ENCODE data around the gene KSR2. TPM values are rescaled to one million over a fixed set of nuclear protein-coding genes. Genes with fewer than 3 reads are reported as not detected.

Gene KSR2
- total RNA-seq, 1 experiment from 2014 or later, result 0.14 TPM

GRCh38 chr12:117459229-117459628 is 509.6 kb downstream of the KSR2 start:
- DNase-seq (ENCODE audit: low read depth), result no peak
- in situ Hi-C loops (cut with HindIII; ENCODE audit: low pct_unique_long_range_greater_than_20kb, low sequenced_read_pairs), result no loop called here

GRCh38 chr12:117457189-117457588 is 511.6 kb downstream of the KSR2 start:
- in situ Hi-C loops (cut with HindIII; ENCODE audit: low pct_unique_long_range_greater_than_20kb, low sequenced_read_pairs), result no loop called here
- no peak for DNase-seq (ENCODE audit: low read depth)

GRCh38 chr12:117456076-117456475 is 512.7 kb downstream of the KSR2 start:
- in situ Hi-C loops (cut with HindIII; ENCODE audit: low pct_unique_long_range_greater_than_20kb, low sequenced_read_pairs), result no loop called here
- no peak for DNase-seq (ENCODE audit: low read depth)

- DNase-seq (ENCODE audit: low read depth), result no peak
- in situ Hi-C loops (cut with HindIII; ENCODE audit: low pct_unique_long_range_greater_than_20kb, low sequenced_read_pairs), result no loop called here
Observed at GRCh38 chr12:117453961-117454360, 514.8 kb downstream of the KSR2 start.

GRCh38 chr12:117452112-117452511 is 516.7 kb downstream of the KSR2 start:
- no peak for DNase-seq (ENCODE audit: low read depth)
- in situ Hi-C loops (cut with HindIII; ENCODE audit: low pct_unique_long_range_greater_than_20kb, low sequenced_read_pairs), result no loop called here

GRCh38 chr12:117450209-117450608 is 518.6 kb downstream of the KSR2 start:
- in situ Hi-C loops (cut with HindIII; ENCODE audit: low pct_unique_long_range_greater_than_20kb, low sequenced_read_pairs), result no loop called here
- no peak for DNase-seq (ENCODE audit: low read depth)

GRCh38 chr12:117447665-117448366 is 521.0 kb downstream of the KSR2 start:
- no peak for DNase-seq (ENCODE audit: low read depth)
- in situ Hi-C loops (cut with HindIII; ENCODE audit: low pct_unique_long_range_greater_than_20kb, low sequenced_read_pairs), result no loop called here

- no peak for DNase-seq (ENCODE audit: low read depth)
- in situ Hi-C loops (cut with HindIII; ENCODE audit: low pct_unique_long_range_greater_than_20kb, low sequenced_read_pairs), result no loop called here
Observed at GRCh38 chr12:117444781-117445180, 524.0 kb downstream of the KSR2 start.

- in situ Hi-C loops (cut with HindIII; ENCODE audit: low pct_unique_long_range_greater_than_20kb, low sequenced_read_pairs), result no loop called here
- no peak for DNase-seq (ENCODE audit: low read depth)
Observed at GRCh38 chr12:117441751-117442150, 527.0 kb downstream of the KSR2 start.

- in situ Hi-C loops (cut with HindIII; ENCODE audit: low pct_unique_long_range_greater_than_20kb, low sequenced_read_pairs), result no loop called here
- DNase-seq (ENCODE audit: low read depth), result no peak
Observed at GRCh38 chr12:117440384-117440783, 528.4 kb downstream of the KSR2 start.

GRCh38 chr12:117439531-117440001 is 529.2 kb downstream of the KSR2 start:
- in situ Hi-C loops (cut with HindIII; ENCODE audit: low pct_unique_long_range_greater_than_20kb, low sequenced_read_pairs), result no loop called here
- no peak for DNase-seq (ENCODE audit: low read depth)

GRCh38 chr12:117438809-117439208 is 530.0 kb downstream of the KSR2 start:
- DNase-seq (ENCODE audit: low read depth), result no peak
- in situ Hi-C loops (cut with HindIII; ENCODE audit: low pct_unique_long_range_greater_than_20kb, low sequenced_read_pairs), result no loop called here

- DNase-seq (ENCODE audit: low read depth), result no peak
- in situ Hi-C loops (cut with HindIII; ENCODE audit: low pct_unique_long_range_greater_than_20kb, low sequenced_read_pairs), result no loop called here
Observed at GRCh38 chr12:117437516-117438255, 531.1 kb downstream of the KSR2 start.

- in situ Hi-C loops (cut with HindIII; ENCODE audit: low pct_unique_long_range_greater_than_20kb, low sequenced_read_pairs), result no loop called here
- no peak for DNase-seq (ENCODE audit: low read depth)
Observed at GRCh38 chr12:117433878-117434277, 534.9 kb downstream of the KSR2 start.

- in situ Hi-C loops (cut with HindIII; ENCODE audit: low pct_unique_long_range_greater_than_20kb, low sequenced_read_pairs), result no loop called here
- no peak for DNase-seq (ENCODE audit: low read depth)
Observed at GRCh38 chr12:117430246-117430645, 538.5 kb downstream of the KSR2 start.

GRCh38 chr12:117427211-117427610 is 541.6 kb downstream of the KSR2 start:
- no peak for DNase-seq (ENCODE audit: low read depth)
- in situ Hi-C loops (cut with HindIII; ENCODE audit: low pct_unique_long_range_greater_than_20kb, low sequenced_read_pairs), result no loop called here

GRCh38 chr12:117421987-117422386 is 546.8 kb downstream of the KSR2 start:
- in situ Hi-C loops (cut with HindIII; ENCODE audit: low pct_unique_long_range_greater_than_20kb, low sequenced_read_pairs), result no loop called here
- DNase-seq (ENCODE audit: low read depth), result no peak

GRCh38 chr12:117421068-117421752 is 547.6 kb downstream of the KSR2 start:
- in situ Hi-C loops (cut with HindIII; ENCODE audit: low pct_unique_long_range_greater_than_20kb, low sequenced_read_pairs), result no loop called here

GRCh38 chr12:117417004-117417403 is 551.8 kb downstream of the KSR2 start:
- DNase-seq (ENCODE audit: low read depth), result no peak
- in situ Hi-C loops (cut with HindIII; ENCODE audit: low pct_unique_long_range_greater_than_20kb, low sequenced_read_pairs), result no loop called here

More at GRCh38 chr12:117421068-117421752, 547.6 kb downstream of the KSR2 start:
- DNase-seq (ENCODE audit: low read depth), result no peak
